Left lung (tissue), 10 donors: ENCODE data around the gene CES3. TPM values are rescaled to one million over a fixed set of nuclear protein-coding genes. Genes with fewer than 3 reads are reported as not detected.

Experiments used
- ATAC-seq: fragments of 200-7000 bp; cut with Tn5 transposase; one replicate; pipeline ENCODE4 v1.9.1; 2020; ENCODE audit warnings: moderate library complexity
- DNase-seq, 4 donors: peaks; one replicate each; pipeline ENCODE4 v3.0.0-alpha.2; 2013 to 2020
- H3K27ac ChIP-seq, 2 donors: fragments of 200-600 bp; sonication (generic) in 1 of 2; one replicate each; pipeline versions ENCODE4 v1.5.0 to v1.8.0; 2020 to 2021
- H3K27me3 ChIP-seq, 2 donors: fragments of 200-600 bp; sonication (generic) in 1 of 2; one replicate each; pipeline versions ENCODE4 v1.5.0 to v1.8.0; 2020 to 2021
- H3K36me3 ChIP-seq, 2 donors: fragments of 200-600 bp; sonication (generic) in 1 of 2; one replicate each; pipeline versions ENCODE4 v1.5.0 to v1.8.0; 2020 to 2021
- H3K4me1 ChIP-seq, 2 donors: fragments of 200-600 bp; one replicate each; pipeline ENCODE4 v1.8.0; 2021
- H3K4me3 ChIP-seq, 2 donors: fragments of 200-600 bp; sonication (generic) in 1 of 2; one replicate each; pipeline versions ENCODE4 v1.5.0 to v1.8.0; 2020 to 2021; ENCODE audit warnings: mild to moderate bottlenecking in 1 of 2
- H3K9me3 ChIP-seq, 2 donors: fragments of 200-600 bp; sonication (generic) in 1 of 2; one replicate each; pipeline versions ENCODE4 v1.5.0 to v1.8.0; 2020 to 2021
- CTCF ChIP-seq, 2 donors: fragments of 200-600 bp; sonication (generic) in 1 of 2; IDR thresholded peaks; one replicate each; pipeline versions ENCODE4 v1.5.0 to v1.8.0; 2021; ENCODE audit warnings: antibody characterized with exemption in 2 of 2
- intact Hi-C, 2 donors: fragments of 100-400 bp; cut with DNase I; formaldehyde crosslinking; loops; one replicate each; pipeline versions ENCODE4 v1.11.2 to v1.14.2; 2022
- polyA plus RNA-seq, 6 donors: library from polyadenylated mRNA; unstranded; fragments of 120-200 nt; gene quantifications; one replicate each; pipeline ENCODE4 v1.2.1, GENCODE V29; 2013; ENCODE audit not compliant: insufficient read length in 6 of 6
- total RNA-seq, 2 donors: library from RNA; stranded (reverse); fragmentation: NEBNext Ultra II Directional; extraction: Animal tissue kit (Norgen Biotek cat#: 25700); gene quantifications; one replicate each; pipeline ENCODE4 v1.2.1, GENCODE V29; 2021
- donor health status: DM: no; HTN: yes; CAD: no.
- donor health status: DM: no; HTN: no; CAD: no.

CES3 gene
- total and polyA plus RNA-seq, 8 donors, result 0.79 to 5.3 (median 4.2) TPM

GRCh38 chr16:66919569-66920298 lies 41.3 kb upstream of the CES3 start:
- Histone ChIP-seq H3K27me3 (peaks cover 0 to 56% of the 10 kb centered on the region in 2 donors), H3K4me1 (peaks cover 0 to 18% of the 10 kb centered on the region in 2 donors), H3K36me3 (no peaks in the 10 kb centered on the region), H3K4me3 (no peak overlapping the region), H3K9me3 (no peaks in the 10 kb centered on the region), H3K27ac (no peak overlapping the region)
- no peak for TF ChIP-seq CTCF (IDR thresholded peaks at IDR 0.05)
- DNase-seq, result peak in 1 of 4 donors; percentile 34
- intact Hi-C loops, result no loop called here
- ATAC-seq, result no peak

- intact Hi-C loops, result no loop called here
- Histone ChIP-seq H3K36me3 (no peaks in the 10 kb centered on the region), H3K9me3 (no peaks in the 10 kb centered on the region), H3K27ac (no peak overlapping the region), H3K4me1 (peaks cover 3 to 23% of the 10 kb centered on the region in 2 donors), H3K4me3 (no peak overlapping the region), H3K27me3 (peaks cover 0 to 62% of the 10 kb centered on the region in 2 donors)
- ATAC-seq (no peak), DNase-seq (peak in 1 of 4 donors; percentile 20)
- TF ChIP-seq CTCF (IDR thresholded peaks at IDR 0.05), result no peak
Measured at GRCh38 chr16:66920299-66920590, 40.8 kb upstream of the CES3 start.

- Histone ChIP-seq H3K9me3 (no peaks in the 10 kb centered on the region), H3K36me3 (no peaks in the 10 kb centered on the region), H3K4me1 (peaks cover 9 to 32% of the 10 kb centered on the region in 2 donors), H3K27ac (no peak overlapping the region), H3K27me3 (peaks cover 0 to 70% of the 10 kb centered on the region in 2 donors), H3K4me3 (no peak overlapping the region)
- TF ChIP-seq CTCF (IDR thresholded peaks at IDR 0.05), result no peak
- no peak for ATAC-seq
- intact Hi-C loops, result no loop called here
- peak in 1 of 4 donors; percentile 9 for DNase-seq
Measured at GRCh38 chr16:66920924-66921680, 40.0 kb upstream of the CES3 start.

GRCh38 chr16:66921729-66922450 lies 39.2 kb upstream of the CES3 start:
- no peaks in the 10 kb centered on the region for H3K9me3 ChIP-seq
- no peak overlapping the region for H3K27ac ChIP-seq
- peaks cover 0 to 77% of the 10 kb centered on the region in 2 donors for H3K27me3 ChIP-seq
- H3K36me3 ChIP-seq, result no peaks in the 10 kb centered on the region
- intact Hi-C loops, result no loop called here
- DNase-seq (peak in 1 of 4 donors; percentile 72), ATAC-seq (no peak)
- peaks cover 15 to 39% of the 10 kb centered on the region in 2 donors for H3K4me1 ChIP-seq
- H3K4me3 ChIP-seq, result no peak overlapping the region
- no peak for TF ChIP-seq CTCF (IDR thresholded peaks at IDR 0.05)
